HCT116 (cell line): ENCODE data around the gene KRCC1. TPM values are rescaled to one million over a fixed set of nuclear protein-coding genes. Genes with fewer than 3 reads are reported as not detected.

Source experiments
- ATAC-seq: fragments of 200-7000 bp; cut with Tn5 transposase; 2 replicates; pipeline ENCODE4 v1.9.1; 2020; ENCODE audit warnings: mild to moderate bottlenecking, moderate library complexity
- BruUV-seq: library from RNA; stranded (reverse); fragments of 400-500 nt; replicated peaks from 2 replicates; lab custom pipeline; 2021; lab: Mats Ljungman, UMichigan
- CTCF ChIA-PET: fragments of 300-600 bp; sonication (Branson Sonifier 250); formaldehyde crosslinking; loops from one replicate; lab custom pipeline; 2021; ENCODE audit warnings: antibody characterized with exemption; lab: Charles Lee
- POLR2A ChIA-PET: fragments of 300-600, 350-600 bp; sonication (Branson Sonifier 250); formaldehyde crosslinking; loops from one replicate; lab custom pipeline; 2021; ENCODE audit warnings: antibody characterized with exemption; lab: Charles Lee
- RAD21 ChIA-PET, 2 experiments: fragments of 300-600 bp; sonication (Branson Sonifier 250); formaldehyde crosslinking; loops; one replicate each; lab custom pipeline; 2023; ENCODE audit warnings: low total read pairs in 2 of 2; ENCODE audit not compliant: uncharacterized antibody in 2 of 2, unreplicated experiment in 2 of 2, low non-redundant PET in 1 of 2; lab: Charles Lee
- DNase-seq: peaks from one replicate; pipeline ENCODE4 v3.0.0-alpha.2; 2010; ENCODE audit warnings: low read depth, low spot score
- H2AFZ ChIP-seq: fragments of 200-600 bp; shearing (Covaris generic), sonication (generic); 2 replicates; pipeline ENCODE4 v1.6.1; 2017; ENCODE audit warnings: low read depth, mixed run types, mixed read lengths, antibody characterized with exemption, low read length; ENCODE audit not compliant: poor library complexity, severe bottlenecking
- H3K27ac ChIP-seq: 2 replicates; pipeline ENCODE4 v1.5.1; 2012; ENCODE audit warnings: low read depth, low read length
- H3K27me3 ChIP-seq: fragments of 200-600 bp; sonication (generic); 2 replicates; pipeline ENCODE4 v1.6.1; 2016; ENCODE audit warnings: mixed run types, low read length, mixed read lengths; ENCODE audit not compliant: insufficient read depth
- H3K36me3 ChIP-seq, 2 experiments: fragments of 200-500 bp in 1 of 2; fragments of 200-600 bp in 1 of 2; sonication (Bioruptor generic) in 1 of 2; sonication (generic) in 1 of 2; 2 replicates each; pipeline versions ENCODE4 v1.5.1 to v1.6.1; 2014 to 2016; ENCODE audit warnings: low read length in 2 of 2, inconsistent platforms in 1 of 2, mixed read lengths in 1 of 2, mixed run types in 1 of 2; ENCODE audit not compliant: insufficient read depth in 2 of 2, control insufficient read depth in 1 of 2
- H3K4me1 ChIP-seq, 2 experiments: fragments of 200-600 bp in 1 of 2; sonication (generic) in 1 of 2; 2 replicates each; pipeline versions ENCODE4 v1.5.1 to v1.6.1; 2012 to 2017; ENCODE audit warnings: low read length in 2 of 2, inconsistent platforms in 1 of 2, mild to moderate bottlenecking in 1 of 2, mixed read lengths in 1 of 2, mixed run types in 1 of 2, moderate library complexity in 1 of 2; ENCODE audit not compliant: insufficient read depth in 2 of 2, control insufficient read depth in 1 of 2
- H3K4me2 ChIP-seq: fragments of 200-600 bp; sonication (generic); 2 replicates; pipeline ENCODE4 v1.6.1; 2017; ENCODE audit warnings: mixed run types, low read length, mixed read lengths
- H3K4me3 ChIP-seq, 2 experiments: fragments of 200-600 bp in 1 of 2; sonication (generic) in 1 of 2; replicated peaks in 1 of 2; 2 replicates each; pipeline ENCODE4 v1.5.1; 2011 to 2016; ENCODE audit warnings: low read length in 2 of 2, control low read depth in 1 of 2, low read depth in 1 of 2, mild to moderate bottlenecking in 1 of 2, mixed read lengths in 1 of 2, mixed run types in 1 of 2
- H3K79me2 ChIP-seq: fragments of 200-600 bp; sonication (generic); 2 replicates; pipeline ENCODE4 v1.6.1; 2017; ENCODE audit warnings: mild to moderate bottlenecking, mixed run types, low read length, moderate library complexity, mixed read lengths; ENCODE audit not compliant: insufficient read depth
- H3K9ac ChIP-seq: fragments of 200-600 bp; sonication (generic); 2 replicates; pipeline ENCODE4 v1.6.1; 2016; ENCODE audit warnings: low read length, mixed read lengths
- H3K9me2 ChIP-seq: fragments of 200-600 bp; sonication (generic), shearing (Covaris generic); 2 replicates; pipeline ENCODE4 v1.6.1; 2017; ENCODE audit warnings: mixed run types, mild to moderate bottlenecking, moderate library complexity; ENCODE audit not compliant: insufficient read depth
- H3K9me3 ChIP-seq, 2 experiments: fragments of 200-500 bp in 1 of 2; fragments of 200-600 bp in 1 of 2; sonication (Bioruptor generic) in 1 of 2; sonication (generic) in 1 of 2; 2 replicates each; pipeline ENCODE4 v1.6.1; 2014 to 2017; ENCODE audit warnings: low read length in 2 of 2, mixed read lengths in 2 of 2, inconsistent platforms in 1 of 2, low read depth in 1 of 2, mild to moderate bottlenecking in 1 of 2, mixed run types in 1 of 2, moderate library complexity in 1 of 2; ENCODE audit not compliant: control insufficient read depth in 1 of 2, insufficient read depth in 1 of 2
- H4K20me1 ChIP-seq: fragments of 200-600 bp; sonication (generic), shearing (Covaris generic); 2 replicates; pipeline ENCODE4 v1.6.1; 2017; ENCODE audit warnings: mixed run types, mild to moderate bottlenecking, moderate library complexity; ENCODE audit not compliant: insufficient read depth
- ATF3 ChIP-seq: IDR thresholded peaks from 2 replicates; pipeline ENCODE4 v1.6.1; 2012
- CBX3 ChIP-seq: IDR thresholded peaks from 2 replicates; pipeline ENCODE4 v1.6.1; 2012; ENCODE audit warnings: low read depth
- CTCF ChIP-seq, 3 experiments: fragments of 200-600 bp in 1 of 3; sonication (generic) in 1 of 3; IDR thresholded peaks in 2 of 3; conservative IDR thresholded peaks in 1 of 3; 2 replicates each; pipeline ENCODE4 v1.5.1; 2012 to 2017; ENCODE audit warnings: low read depth in 2 of 3, low read length in 2 of 3, antibody characterized with exemption in 1 of 3, borderline replicate concordance in 1 of 3, control low read depth in 1 of 3, mild to moderate bottlenecking in 1 of 3, mixed read lengths in 1 of 3, mixed run types in 1 of 3, moderate library complexity in 1 of 3; ENCODE audit not compliant: insufficient read depth in 1 of 3
- ELF1 ChIP-seq: IDR thresholded peaks from 2 replicates; pipeline ENCODE4 v1.6.1; 2012; ENCODE audit warnings: low read depth, borderline replicate concordance
- EZH2phosphoT487 ChIP-seq: fragments of 200-600 bp; IDR thresholded peaks from 2 replicates; pipeline ENCODE4 v1.6.1; 2018; ENCODE audit warnings: antibody characterized with exemption, borderline replicate concordance
- FOSL1 ChIP-seq: IDR thresholded peaks from 2 replicates; pipeline ENCODE4 v1.6.1; 2012; ENCODE audit warnings: low read depth
- POLR2A ChIP-seq: IDR thresholded peaks from 2 replicates; pipeline ENCODE4 v1.7.0; 2011; ENCODE audit warnings: borderline replicate concordance; ENCODE audit not compliant: insufficient read depth, insufficient read length; ENCODE audit errors: extremely low read depth
- SIN3A ChIP-seq: IDR thresholded peaks from 2 replicates; pipeline ENCODE4 v1.6.1; 2012; ENCODE audit warnings: low read depth
- TCF7L2 ChIP-seq: IDR thresholded peaks from 2 replicates; pipeline ENCODE4 v1.7.0; 2011; ENCODE audit warnings: borderline replicate concordance, inconsistent platforms; ENCODE audit not compliant: insufficient read depth, insufficient read length; ENCODE audit errors: extremely low read depth
- ZBTB33 ChIP-seq: IDR thresholded peaks from 2 replicates; pipeline ENCODE4 v1.6.1; 2011; ENCODE audit warnings: mild to moderate bottlenecking, low read length, moderate library complexity; ENCODE audit not compliant: insufficient replicate concordance; ENCODE audit errors: extremely low read depth
- ZFX ChIP-seq: fragments of 450-650 bp; IDR thresholded peaks from 2 replicates; pipeline ENCODE4 v1.6.1; 2017
- ZNF274 ChIP-seq: fragments of 200-500 bp; sonication (Bioruptor generic); IDR thresholded peaks from 2 replicates; pipeline ENCODE4 v1.6.1; 2014; ENCODE audit warnings: mild to moderate bottlenecking, low read depth, low read length, inconsistent platforms
- intact Hi-C: fragments of 100-400 bp; cut with micrococcal nuclease; formaldehyde crosslinking; loops from 2 replicates; pipeline ENCODE4 v1.10.0; 2022
- total RNA-seq: library from RNA; stranded (reverse); gene quantifications from one replicate; pipeline ENCODE4 v1.2.1, GENCODE V29; 2021; ENCODE audit not compliant: unreplicated experiment

KRCC1 gene
- total RNA-seq, 1 experiment from 2014 or later = 5.8 TPM

GRCh38 chr2:88074854-88075292 is 19.3 kb upstream of the KRCC1 start:
- BruUV-seq = no TSS peak
- no peak overlapping the region for H2AFZ ChIP-seq
- H3K9me2 ChIP-seq = no peaks in the 10 kb centered on the region
- no peaks in the 10 kb centered on the region for H3K36me3 ChIP-seq
- TF ChIP-seq CBX3 = no peak
- no peak for TF ChIP-seq POLR2A
- no peak for TF ChIP-seq ATF3
- TF ChIP-seq FOSL1 = no peak
- H3K9ac ChIP-seq = no peak overlapping the region
- H3K9me3 ChIP-seq = no peaks in the 10 kb centered on the region
- H3K27me3 ChIP-seq = no peaks in the 10 kb centered on the region
- no peak overlapping the region for H3K4me2 ChIP-seq
- intact Hi-C loops = no loop called here
- ChIA-PET CTCF (interaction anchor here (0.7 to 1.0 kb wide), 2 partner anchors 15 to 38 kb away, joined by 3 to 5 read pairs; no protein-coding TSS in a partner anchor), RAD21 (interaction anchor here in 1 of 2 experiments (0.7 kb wide), 1 partner anchor 12 kb away, joined by 4 read pairs; no protein-coding TSS in a partner anchor), POLR2A (no interaction called here)
- H3K4me3 ChIP-seq = no peak overlapping the region
- H3K27ac ChIP-seq = no peak overlapping the region
- H3K79me2 ChIP-seq = no peaks in the 10 kb centered on the region
- DNase-seq (no peak), ATAC-seq (no peak)
- no peaks in the 10 kb centered on the region for H4K20me1 ChIP-seq
- peaks cover 0 to 5% of the 10 kb centered on the region in 2 experiments; a peak in 2 of 4 replicates for H3K4me1 ChIP-seq

- peaks cover 0 to 5% of the 10 kb centered on the region in 2 experiments; a peak in 2 of 4 replicates for H3K4me1 ChIP-seq
- RAD21 ChIA-PET = no interaction called here
- no peak overlapping the region for H2AFZ ChIP-seq
- DNase-seq (no peak), ATAC-seq (no peak)
- no peak overlapping the region for H3K4me3 ChIP-seq
- POLR2A ChIA-PET = no interaction called here
- H3K27ac ChIP-seq = no peak overlapping the region
- no TSS peak for BruUV-seq
- no peaks in the 10 kb centered on the region for H4K20me1 ChIP-seq
- no peaks in the 10 kb centered on the region for H3K27me3 ChIP-seq
- TF ChIP-seq POLR2A = no peak
- no peak for TF ChIP-seq ELF1
- TF ChIP-seq TCF7L2 = no peak
- TF ChIP-seq ZFX = no peak
- no peak for TF ChIP-seq SIN3A
- no peak for TF ChIP-seq ZBTB33
- no peak for TF ChIP-seq EZH2phosphoT487
- TF ChIP-seq ATF3 = no peak
- no peak for TF ChIP-seq CTCF (IDR thresholded peaks at IDR 0.05 in 2 of 3, conservative IDR thresholded peaks at IDR 0.05 in 1 of 3; ENCODE audit: borderline replicate concordance in 1 of 3, insufficient read depth in 1 of 3, low read depth in 2 of 3, low read length in 2 of 3)
- TF ChIP-seq ZNF274 = no peak
- TF ChIP-seq CBX3 = no peak
- CTCF ChIA-PET = interaction anchor here (1.0 kb wide), 1 partner anchor 14 kb away, joined by 5 read pairs; no protein-coding TSS in a partner anchor
- no peaks in the 10 kb centered on the region for H3K36me3 ChIP-seq
- no peaks in the 10 kb centered on the region for H3K9me3 ChIP-seq
- intact Hi-C loops = no loop called here
- H3K9me2 ChIP-seq = no peaks in the 10 kb centered on the region
- H3K4me2 ChIP-seq = no peak overlapping the region
- no peak overlapping the region for H3K9ac ChIP-seq
- no peaks in the 10 kb centered on the region for H3K79me2 ChIP-seq
Measured at GRCh38 chr2:88074150-88074549, 18.6 kb upstream of the KRCC1 start.
